IMR-90 (cell line): ENCODE measurements around the gene ARHGAP10. TPM values are rescaled to one million over a fixed set of nuclear protein-coding genes. Genes with fewer than 3 reads are reported as not detected.

Source experiments
- ATAC-seq: fragments of 200-7000 bp; cut with Tn5 transposase; 2 replicates; pipeline ENCODE4 v1.9.1; 2020; ENCODE audit warnings: low read depth, mild to moderate bottlenecking, moderate library complexity
- BruUV-seq: library from RNA; stranded (reverse); fragments of 400-500 nt; replicated peaks from 2 replicates; lab custom pipeline; 2021; lab: Mats Ljungman, UMichigan
- CTCF ChIA-PET: fragments of 300-600 bp; formaldehyde crosslinking; extraction: SDS; loops from one replicate; lab custom pipeline; 2021; ENCODE audit warnings: antibody characterized with exemption; lab: Yijun Ruan, JAX
- POLR2A ChIA-PET: fragments of 300-600 bp; sonication (Branson Sonifier 250); formaldehyde crosslinking; loops from one replicate; lab custom pipeline; 2022; ENCODE audit warnings: antibody characterized with exemption; ENCODE audit not compliant: unreplicated experiment; lab: Charles Lee
- DNase-seq: peaks from one replicate; pipeline ENCODE4 v3.0.0; 2013
- H2AFZ ChIP-seq: replicated peaks from 2 replicates; pipeline ENCODE3; 2013; ENCODE audit warnings: low read length, mild to moderate bottlenecking; ENCODE audit not compliant: poor library complexity
- H2AK5ac ChIP-seq: 2 replicates; pipeline ENCODE4 v1.6.1; 2013; ENCODE audit warnings: low read depth, low read length, inconsistent platforms
- H2AK9ac ChIP-seq: replicated peaks from 2 replicates; pipeline ENCODE3; 2013; ENCODE audit warnings: mild to moderate bottlenecking, low read depth, low read length, moderate library complexity; ENCODE audit not compliant: poor library complexity
- H2BK120ac ChIP-seq: 2 replicates; pipeline ENCODE4 v1.6.1; 2013; ENCODE audit warnings: low read depth, low read length, inconsistent platforms
- H2BK15ac ChIP-seq: 3 replicates; pipeline ENCODE4 v1.6.1; 2013; ENCODE audit warnings: low read depth, low read length, inconsistent platforms
- H2BK20ac ChIP-seq: 2 replicates; pipeline ENCODE4 v1.6.1; 2013; ENCODE audit warnings: low read depth, mild to moderate bottlenecking, inconsistent platforms, low read length, moderate library complexity
- H2BK5ac ChIP-seq: 2 replicates; pipeline ENCODE4 v1.6.1; 2013; ENCODE audit warnings: mild to moderate bottlenecking, low read depth, low read length, inconsistent platforms; ENCODE audit not compliant: poor library complexity, severe bottlenecking
- H3K14ac ChIP-seq: replicated peaks from 2 replicates; pipeline ENCODE4 v1.6.1; 2013; ENCODE audit warnings: low read depth, low read length, inconsistent platforms
- H3K18ac ChIP-seq: 2 replicates; pipeline ENCODE4 v1.6.1; 2013; ENCODE audit warnings: low read depth, low read length, control low read depth
- H3K23ac ChIP-seq: 2 replicates; pipeline ENCODE4 v1.6.1; 2013; ENCODE audit warnings: low read depth, low read length, inconsistent platforms
- H3K27ac ChIP-seq: 2 replicates; pipeline ENCODE4 v1.5.1; 2013; ENCODE audit warnings: mild to moderate bottlenecking, control low read depth, low read length; ENCODE audit not compliant: insufficient read depth
- H3K27me3 ChIP-seq: 2 replicates; pipeline ENCODE4 v1.6.1; 2013; ENCODE audit warnings: low read length; ENCODE audit not compliant: control insufficient read depth, insufficient read depth
- H3K36me3 ChIP-seq: 2 replicates; pipeline ENCODE4 v1.6.1; 2013; ENCODE audit warnings: low read length, mixed read lengths; ENCODE audit not compliant: control insufficient read depth, insufficient read depth
- H3K4ac ChIP-seq: 2 replicates; pipeline ENCODE4 v1.6.1; 2013; ENCODE audit warnings: low read depth, low read length, inconsistent platforms
- H3K4me1 ChIP-seq: 2 replicates; pipeline ENCODE4 v1.6.1; 2013; ENCODE audit warnings: low read length, mixed read lengths; ENCODE audit not compliant: control insufficient read depth, insufficient read depth
- H3K4me2 ChIP-seq: 2 replicates; pipeline ENCODE4 v1.6.1; 2013; ENCODE audit warnings: low read depth, mild to moderate bottlenecking, control low read depth, low read length, moderate library complexity
- H3K4me3 ChIP-seq: 2 replicates; pipeline ENCODE4 v1.5.1; 2013; ENCODE audit warnings: low read depth, mild to moderate bottlenecking, control low read depth, low read length, moderate library complexity; ENCODE audit not compliant: insufficient read depth
- H3K56ac ChIP-seq: 2 replicates; pipeline ENCODE4 v1.6.1; 2013; ENCODE audit warnings: low read length, inconsistent platforms; ENCODE audit not compliant: insufficient read depth; ENCODE audit errors: extremely low read depth
- H3K79me1 ChIP-seq, 2 experiments: 2 replicates each; pipeline ENCODE4 v1.6.1; 2013; ENCODE audit warnings: low read length in 2 of 2, inconsistent platforms in 1 of 2, low read depth in 1 of 2
- H3K9ac ChIP-seq: 2 replicates; pipeline ENCODE4 v1.6.1; 2013; ENCODE audit warnings: low read depth, low read length, control low read depth
- H3K9me1 ChIP-seq: 2 replicates; pipeline ENCODE4 v1.6.1; 2013; ENCODE audit warnings: low read length, inconsistent platforms; ENCODE audit not compliant: insufficient read depth
- H3K9me3 ChIP-seq: 2 replicates; pipeline ENCODE4 v1.6.1; 2013; ENCODE audit warnings: low read length; ENCODE audit not compliant: control insufficient read depth, insufficient read depth
- H4K20me1 ChIP-seq: 2 replicates; pipeline ENCODE4 v1.6.1; 2013; ENCODE audit warnings: low read length, inconsistent platforms; ENCODE audit not compliant: insufficient read depth
- H4K5ac ChIP-seq: 2 replicates; pipeline ENCODE4 v1.6.1; 2013; ENCODE audit warnings: mild to moderate bottlenecking, low read depth, low read length, control low read depth
- H4K8ac ChIP-seq, 2 experiments: 2 replicates each; pipeline ENCODE4 v1.6.1; 2013; ENCODE audit warnings: low read depth in 2 of 2, low read length in 2 of 2, control low read depth in 1 of 2, inconsistent platforms in 1 of 2
- H4K91ac ChIP-seq: 2 replicates; pipeline ENCODE4 v1.6.1; 2013; ENCODE audit warnings: low read depth, low read length, inconsistent platforms; ENCODE audit not compliant: insufficient read depth
- CEBPB ChIP-seq: IDR thresholded peaks from 2 replicates; pipeline ENCODE4 v1.6.1; 2012; ENCODE audit warnings: low read depth, low read length, improper control_type of control experiment
- FOS ChIP-seq: fragments of 150-350 bp; IDR thresholded peaks from 2 replicates; pipeline ENCODE4 v1.6.1; 2016; ENCODE audit warnings: low read depth, low read length
- MAFK ChIP-seq: IDR thresholded peaks from 2 replicates; pipeline ENCODE4 v1.6.1; 2012; ENCODE audit warnings: low read depth, low read length, improper control_type of control experiment
- NFE2L2 ChIP-seq: fragments of 150-350 bp; IDR thresholded peaks from 2 replicates; pipeline ENCODE4 v1.6.1; 2016; ENCODE audit warnings: low read depth, mild to moderate bottlenecking, low read length
- RAD21 ChIP-seq: IDR thresholded peaks from 2 replicates; pipeline ENCODE4 v1.6.1; 2012; ENCODE audit warnings: low read length, improper control_type of control experiment
- RCOR1 ChIP-seq: IDR thresholded peaks from 2 replicates; pipeline ENCODE4 v1.6.1; 2012; ENCODE audit warnings: mild to moderate bottlenecking, low read length, improper control_type of control experiment; ENCODE audit not compliant: insufficient replicate concordance
- RFX5 ChIP-seq: IDR thresholded peaks from 2 replicates; pipeline ENCODE4 v1.8.0; 2012; ENCODE audit warnings: low read depth, mild to moderate bottlenecking, low read length, moderate library complexity
- SMC3 ChIP-seq: fragments of 150-350 bp; IDR thresholded peaks from 2 replicates; pipeline ENCODE4 v1.6.1; 2016; ENCODE audit warnings: low read depth, mild to moderate bottlenecking, antibody characterized with exemption, low read length, moderate library complexity
- WGBS, 2 experiments: methylation state at CpG; one replicate each; pipeline versions ENCODE4 v1.1.5 to v1.1.7; 2013; ENCODE audit warnings: missing lambda C conversion rate in 2 of 2; ENCODE audit not compliant: insufficient read length in 1 of 2; ENCODE audit errors: extremely low coverage in 2 of 2; 5-methylcytosine and 5-hydroxymethylcytosine counted together
- dilution Hi-C: fragments of 300-500 bp; cut with HindIII; formaldehyde crosslinking; loops from one replicate; pipeline ENCODE4 v1.14.3; 2018; ENCODE audit warnings: low sequenced_read_pairs; ENCODE audit not compliant: unreplicated experiment
- in situ Hi-C: fragments of 300-500 bp; cut with MboI; formaldehyde crosslinking; loops from 3 replicates; pipeline ENCODE4 v1.14.3; 2019; ENCODE audit warnings: low sequenced_read_pairs, inconsistent platforms, mixed read lengths
- intact Hi-C: fragments of 100-400 bp; cut with micrococcal nuclease; formaldehyde crosslinking; loops from 2 replicates; pipeline ENCODE4 v1.10.0; 2022
- polyA plus RNA-seq, 3 experiments: library from polyadenylated mRNA; depleted of rRNA; stranded (reverse); fragments of >200 nt; gene quantifications; 2 replicates each; pipeline ENCODE4 v1.2.3, GENCODE V29; 2012; ENCODE audit warnings: low replicate concordance in 1 of 3
- total RNA-seq: library from RNA; depleted of rRNA; stranded (reverse); fragments of >200 nt; gene quantifications from 2 replicates; pipeline ENCODE4 v1.2.3, GENCODE V29; 2012
- TF ChIP-seq, protein P1 (sequence below): fragments of 150-350 bp; IDR thresholded peaks from 2 replicates; pipeline ENCODE4 v1.6.1; 2016; ENCODE audit warnings: low read depth, mild to moderate bottlenecking, low read length, moderate library complexity, borderline replicate concordance
- TF ChIP-seq, protein P2 (sequence below): fragments of 150-350 bp; IDR thresholded peaks from 2 replicates; pipeline ENCODE4 v1.6.1; 2017; ENCODE audit warnings: mild to moderate bottlenecking, antibody characterized with exemption, low read length, low read depth

Gene ARHGAP10
- total and polyA plus RNA-seq, 2 of the 4 experiments (the other 2 are of a cell fraction), result 27.1 to 29.4 TPM

DNA sequence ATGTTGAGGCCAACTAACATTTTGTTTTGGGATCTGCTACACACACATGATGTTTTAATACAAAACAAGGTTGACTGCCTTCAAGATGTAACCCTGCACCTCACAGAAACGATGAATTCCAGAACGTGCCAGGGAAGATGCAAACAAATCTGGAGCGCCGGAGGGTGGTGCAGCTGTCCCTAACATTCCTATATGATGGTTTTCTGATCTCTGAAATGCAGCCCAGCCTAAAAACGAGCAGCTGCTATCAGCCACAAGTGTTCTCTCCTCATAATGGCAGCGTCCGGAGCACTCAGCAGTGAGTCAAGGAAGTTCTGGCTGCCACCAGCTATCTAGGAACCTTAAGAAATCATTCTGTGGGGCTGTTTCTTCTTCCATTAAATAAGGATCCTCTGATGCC is 376.9 kb downstream of the ARHGAP10 start:
- WGBS, 2 experiments, result 97% methylated on average over 6 of the region's 7 CpGs; no CpG with 5 or more reads in 1 of the 2 experiments
- dilution Hi-C loops, result no loop called here

More for the DNA sequence above, 376.9 kb downstream of the ARHGAP10 start:
- Histone ChIP-seq H3K4me1 (no peaks in the 10 kb centered on the region), H3K18ac (no peak overlapping the region), H3K9me1 (no peaks in the 10 kb centered on the region), H3K27me3 (no peaks in the 10 kb centered on the region), H2BK20ac (no peak overlapping the region), H2AK5ac (no peak overlapping the region), H2BK15ac (no peak overlapping the region), H4K91ac (no peak overlapping the region), H3K4ac (no peak overlapping the region), H3K9me3 (no peaks in the 10 kb centered on the region), H3K4me3 (no peak overlapping the region), H3K27ac (no peak overlapping the region), H3K79me1 (no peaks in the 10 kb centered on the region), H4K20me1 (no peaks in the 10 kb centered on the region), H3K36me3 (no peaks in the 10 kb centered on the region), H4K8ac (no peak overlapping the region), H3K4me2 (no peak overlapping the region), H4K5ac (no peak overlapping the region), H2BK120ac (no peak overlapping the region), H2BK5ac (no peak overlapping the region), H3K14ac (no peak overlapping the region), H3K23ac (no peak overlapping the region), H3K9ac (no peak overlapping the region), H3K56ac (no peak overlapping the region), H2AFZ (no peak overlapping the region), H2AK9ac (no peak overlapping the region)
- no TSS peak for BruUV-seq
- intact Hi-C loops (no loop called here), in situ Hi-C loops (no loop called here)
- TF ChIP-seq, protein P1, sequence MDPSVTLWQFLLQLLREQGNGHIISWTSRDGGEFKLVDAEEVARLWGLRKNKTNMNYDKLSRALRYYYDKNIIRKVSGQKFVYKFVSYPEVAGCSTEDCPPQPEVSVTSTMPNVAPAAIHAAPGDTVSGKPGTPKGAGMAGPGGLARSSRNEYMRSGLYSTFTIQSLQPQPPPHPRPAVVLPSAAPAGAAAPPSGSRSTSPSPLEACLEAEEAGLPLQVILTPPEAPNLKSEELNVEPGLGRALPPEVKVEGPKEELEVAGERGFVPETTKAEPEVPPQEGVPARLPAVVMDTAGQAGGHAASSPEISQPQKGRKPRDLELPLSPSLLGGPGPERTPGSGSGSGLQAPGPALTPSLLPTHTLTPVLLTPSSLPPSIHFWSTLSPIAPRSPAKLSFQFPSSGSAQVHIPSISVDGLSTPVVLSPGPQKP, result no peak
- TF ChIP-seq FOS (no peak), RCOR1 (no peak), MAFK (no peak), SMC3 (no peak), RFX5 (no peak), NFE2L2 (no peak), CEBPB (no peak), RAD21 (no peak)
- TF ChIP-seq, protein P2, sequence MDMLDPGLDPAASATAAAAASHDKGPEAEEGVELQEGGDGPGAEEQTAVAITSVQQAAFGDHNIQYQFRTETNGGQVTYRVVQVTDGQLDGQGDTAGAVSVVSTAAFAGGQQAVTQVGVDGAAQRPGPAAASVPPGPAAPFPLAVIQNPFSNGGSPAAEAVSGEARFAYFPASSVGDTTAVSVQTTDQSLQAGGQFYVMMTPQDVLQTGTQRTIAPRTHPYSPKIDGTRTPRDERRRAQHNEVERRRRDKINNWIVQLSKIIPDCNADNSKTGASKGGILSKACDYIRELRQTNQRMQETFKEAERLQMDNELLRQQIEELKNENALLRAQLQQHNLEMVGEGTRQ, result no peak
- ChIA-PET POLR2A (no interaction called here), CTCF (no interaction called here)
- no peak for ATAC-seq
- no peak for DNase-seq
